Uterus (tissue), 2 donors: ENCODE results near the gene ADGRG6.
"Not testable (repeated sequence)": the region's sequence is repeated elsewhere in the genome, so short reads cannot be mapped to it uniquely, and the experiment has no call there.

Source experiments
- POLR2A ChIP-seq, 2 donors: fragments of 450-650 bp; IDR thresholded peaks; one replicate each; pipeline ENCODE4 v1.6.1; 2016; ENCODE audit warnings: antibody characterized with exemption in 2 of 2, mild to moderate bottlenecking in 1 of 2, moderate library complexity in 1 of 2
- TF ChIP-seq, protein P1 (sequence below), 4 experiments: fragments of 200-600 bp in 2 of 4; fragments of 450-650 bp in 2 of 4; sonication (generic) in 2 of 4; IDR thresholded peaks; one replicate each; pipeline ENCODE4 v1.5.1; 2016 to 2019; ENCODE audit warnings: antibody characterized with exemption in 4 of 4, mild to moderate bottlenecking in 2 of 4, moderate library complexity in 1 of 4

DNA sequence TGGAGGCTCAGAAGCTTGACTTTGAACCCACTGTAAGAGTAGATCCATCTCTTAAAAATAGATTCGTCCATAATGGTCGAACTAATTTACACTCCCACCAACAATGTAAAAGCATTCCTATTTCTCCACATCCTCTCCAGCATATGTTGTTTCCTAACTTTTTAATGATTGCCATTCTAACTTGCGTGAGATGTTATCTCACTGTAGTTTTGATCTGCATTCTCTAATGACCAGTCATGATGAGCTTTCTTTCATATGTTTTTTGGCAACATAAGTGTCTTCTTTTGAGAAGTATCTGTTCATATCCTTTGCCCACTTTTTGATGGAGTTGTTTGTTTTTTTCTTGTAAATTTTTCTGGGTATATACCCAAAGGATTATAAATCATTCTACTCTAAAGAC is 44.4 kb downstream of the ADGRG6 start:
- TF ChIP-seq, protein P1, sequence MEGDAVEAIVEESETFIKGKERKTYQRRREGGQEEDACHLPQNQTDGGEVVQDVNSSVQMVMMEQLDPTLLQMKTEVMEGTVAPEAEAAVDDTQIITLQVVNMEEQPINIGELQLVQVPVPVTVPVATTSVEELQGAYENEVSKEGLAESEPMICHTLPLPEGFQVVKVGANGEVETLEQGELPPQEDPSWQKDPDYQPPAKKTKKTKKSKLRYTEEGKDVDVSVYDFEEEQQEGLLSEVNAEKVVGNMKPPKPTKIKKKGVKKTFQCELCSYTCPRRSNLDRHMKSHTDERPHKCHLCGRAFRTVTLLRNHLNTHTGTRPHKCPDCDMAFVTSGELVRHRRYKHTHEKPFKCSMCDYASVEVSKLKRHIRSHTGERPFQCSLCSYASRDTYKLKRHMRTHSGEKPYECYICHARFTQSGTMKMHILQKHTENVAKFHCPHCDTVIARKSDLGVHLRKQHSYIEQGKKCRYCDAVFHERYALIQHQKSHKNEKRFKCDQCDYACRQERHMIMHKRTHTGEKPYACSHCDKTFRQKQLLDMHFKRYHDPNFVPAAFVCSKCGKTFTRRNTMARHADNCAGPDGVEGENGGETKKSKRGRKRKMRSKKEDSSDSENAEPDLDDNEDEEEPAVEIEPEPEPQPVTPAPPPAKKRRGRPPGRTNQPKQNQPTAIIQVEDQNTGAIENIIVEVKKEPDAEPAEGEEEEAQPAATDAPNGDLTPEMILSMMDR (IDR thresholded peaks at IDR 0.05), result not testable (repeated sequence)
- TF ChIP-seq POLR2A (IDR thresholded peaks at IDR 0.05), result not testable (repeated sequence)
